IMR-90 (cell line): ENCODE measurements around the gene RAB19. TPM values are rescaled to one million over a fixed set of nuclear protein-coding genes. Genes with fewer than 3 reads are reported as not detected.
"Not testable (repeated sequence)": the region's sequence is repeated elsewhere in the genome, so short reads cannot be mapped to it uniquely, and the experiment has no call there.

ENCODE experiments used
- ATAC-seq: fragments of 200-7000 bp; cut with Tn5 transposase; 2 replicates; pipeline ENCODE4 v1.9.1; 2020; ENCODE audit warnings: low read depth, mild to moderate bottlenecking, moderate library complexity
- BruUV-seq: library from RNA; stranded (reverse); fragments of 400-500 nt; replicated peaks from 2 replicates; lab custom pipeline; 2021; lab: Mats Ljungman, UMichigan
- CTCF ChIA-PET: fragments of 300-600 bp; formaldehyde crosslinking; extraction: SDS; loops from one replicate; lab custom pipeline; 2021; ENCODE audit warnings: antibody characterized with exemption; lab: Yijun Ruan, JAX
- POLR2A ChIA-PET: fragments of 300-600 bp; sonication (Branson Sonifier 250); formaldehyde crosslinking; loops from one replicate; lab custom pipeline; 2022; ENCODE audit warnings: antibody characterized with exemption; ENCODE audit not compliant: unreplicated experiment; lab: Charles Lee
- DNase-seq: peaks from one replicate; pipeline ENCODE4 v3.0.0; 2013
- H2AFZ ChIP-seq: replicated peaks from 2 replicates; pipeline ENCODE3; 2013; ENCODE audit warnings: low read length, mild to moderate bottlenecking; ENCODE audit not compliant: poor library complexity
- H2AK5ac ChIP-seq: 2 replicates; pipeline ENCODE4 v1.6.1; 2013; ENCODE audit warnings: low read depth, low read length, inconsistent platforms
- H2AK9ac ChIP-seq: replicated peaks from 2 replicates; pipeline ENCODE3; 2013; ENCODE audit warnings: mild to moderate bottlenecking, low read depth, low read length, moderate library complexity; ENCODE audit not compliant: poor library complexity
- H2BK120ac ChIP-seq: 2 replicates; pipeline ENCODE4 v1.6.1; 2013; ENCODE audit warnings: low read depth, low read length, inconsistent platforms
- H2BK15ac ChIP-seq: 3 replicates; pipeline ENCODE4 v1.6.1; 2013; ENCODE audit warnings: low read depth, low read length, inconsistent platforms
- H2BK20ac ChIP-seq: 2 replicates; pipeline ENCODE4 v1.6.1; 2013; ENCODE audit warnings: low read depth, mild to moderate bottlenecking, inconsistent platforms, low read length, moderate library complexity
- H2BK5ac ChIP-seq: 2 replicates; pipeline ENCODE4 v1.6.1; 2013; ENCODE audit warnings: mild to moderate bottlenecking, low read depth, low read length, inconsistent platforms; ENCODE audit not compliant: poor library complexity, severe bottlenecking
- H3K14ac ChIP-seq: replicated peaks from 2 replicates; pipeline ENCODE4 v1.6.1; 2013; ENCODE audit warnings: low read depth, low read length, inconsistent platforms
- H3K18ac ChIP-seq: 2 replicates; pipeline ENCODE4 v1.6.1; 2013; ENCODE audit warnings: low read depth, low read length, control low read depth
- H3K23ac ChIP-seq: 2 replicates; pipeline ENCODE4 v1.6.1; 2013; ENCODE audit warnings: low read depth, low read length, inconsistent platforms
- H3K27ac ChIP-seq: 2 replicates; pipeline ENCODE4 v1.5.1; 2013; ENCODE audit warnings: mild to moderate bottlenecking, control low read depth, low read length; ENCODE audit not compliant: insufficient read depth
- H3K27me3 ChIP-seq: 2 replicates; pipeline ENCODE4 v1.6.1; 2013; ENCODE audit warnings: low read length; ENCODE audit not compliant: control insufficient read depth, insufficient read depth
- H3K36me3 ChIP-seq: 2 replicates; pipeline ENCODE4 v1.6.1; 2013; ENCODE audit warnings: low read length, mixed read lengths; ENCODE audit not compliant: control insufficient read depth, insufficient read depth
- H3K4ac ChIP-seq: 2 replicates; pipeline ENCODE4 v1.6.1; 2013; ENCODE audit warnings: low read depth, low read length, inconsistent platforms
- H3K4me1 ChIP-seq: 2 replicates; pipeline ENCODE4 v1.6.1; 2013; ENCODE audit warnings: low read length, mixed read lengths; ENCODE audit not compliant: control insufficient read depth, insufficient read depth
- H3K4me2 ChIP-seq: 2 replicates; pipeline ENCODE4 v1.6.1; 2013; ENCODE audit warnings: low read depth, mild to moderate bottlenecking, control low read depth, low read length, moderate library complexity
- H3K4me3 ChIP-seq: 2 replicates; pipeline ENCODE4 v1.5.1; 2013; ENCODE audit warnings: low read depth, mild to moderate bottlenecking, control low read depth, low read length, moderate library complexity; ENCODE audit not compliant: insufficient read depth
- H3K56ac ChIP-seq: 2 replicates; pipeline ENCODE4 v1.6.1; 2013; ENCODE audit warnings: low read length, inconsistent platforms; ENCODE audit not compliant: insufficient read depth; ENCODE audit errors: extremely low read depth
- H3K79me1 ChIP-seq, 2 experiments: 2 replicates each; pipeline ENCODE4 v1.6.1; 2013; ENCODE audit warnings: low read length in 2 of 2, inconsistent platforms in 1 of 2, low read depth in 1 of 2
- H3K9ac ChIP-seq: 2 replicates; pipeline ENCODE4 v1.6.1; 2013; ENCODE audit warnings: low read depth, low read length, control low read depth
- H3K9me1 ChIP-seq: 2 replicates; pipeline ENCODE4 v1.6.1; 2013; ENCODE audit warnings: low read length, inconsistent platforms; ENCODE audit not compliant: insufficient read depth
- H3K9me3 ChIP-seq: 2 replicates; pipeline ENCODE4 v1.6.1; 2013; ENCODE audit warnings: low read length; ENCODE audit not compliant: control insufficient read depth, insufficient read depth
- H4K20me1 ChIP-seq: 2 replicates; pipeline ENCODE4 v1.6.1; 2013; ENCODE audit warnings: low read length, inconsistent platforms; ENCODE audit not compliant: insufficient read depth
- H4K5ac ChIP-seq: 2 replicates; pipeline ENCODE4 v1.6.1; 2013; ENCODE audit warnings: mild to moderate bottlenecking, low read depth, low read length, control low read depth
- H4K8ac ChIP-seq, 2 experiments: 2 replicates each; pipeline ENCODE4 v1.6.1; 2013; ENCODE audit warnings: low read depth in 2 of 2, low read length in 2 of 2, control low read depth in 1 of 2, inconsistent platforms in 1 of 2
- H4K91ac ChIP-seq: 2 replicates; pipeline ENCODE4 v1.6.1; 2013; ENCODE audit warnings: low read depth, low read length, inconsistent platforms; ENCODE audit not compliant: insufficient read depth
- BHLHE40 ChIP-seq: fragments of 150-350 bp; IDR thresholded peaks from 2 replicates; pipeline ENCODE4 v1.6.1; 2016; ENCODE audit warnings: mild to moderate bottlenecking, low read depth, low read length
- CHD1 ChIP-seq: IDR thresholded peaks from 2 replicates; pipeline ENCODE4 v1.6.1; 2012; ENCODE audit warnings: low read depth, low read length, improper control_type of control experiment
- CTCF ChIP-seq: conservative IDR thresholded peaks from 2 replicates; pipeline ENCODE4 v1.5.1; 2012; ENCODE audit warnings: mild to moderate bottlenecking, low read depth, low read length, improper control_type of control experiment
- RAD21 ChIP-seq: IDR thresholded peaks from 2 replicates; pipeline ENCODE4 v1.6.1; 2012; ENCODE audit warnings: low read length, improper control_type of control experiment
- RCOR1 ChIP-seq: IDR thresholded peaks from 2 replicates; pipeline ENCODE4 v1.6.1; 2012; ENCODE audit warnings: mild to moderate bottlenecking, low read length, improper control_type of control experiment; ENCODE audit not compliant: insufficient replicate concordance
- SMC3 ChIP-seq: fragments of 150-350 bp; IDR thresholded peaks from 2 replicates; pipeline ENCODE4 v1.6.1; 2016; ENCODE audit warnings: low read depth, mild to moderate bottlenecking, antibody characterized with exemption, low read length, moderate library complexity
- WGBS, 2 experiments: methylation state at CpG; one replicate each; pipeline versions ENCODE4 v1.1.5 to v1.1.7; 2013; ENCODE audit warnings: missing lambda C conversion rate in 2 of 2; ENCODE audit not compliant: insufficient read length in 1 of 2; ENCODE audit errors: extremely low coverage in 2 of 2; 5-methylcytosine and 5-hydroxymethylcytosine counted together
- dilution Hi-C: fragments of 300-500 bp; cut with HindIII; formaldehyde crosslinking; loops from one replicate; pipeline ENCODE4 v1.14.3; 2018; ENCODE audit warnings: low sequenced_read_pairs; ENCODE audit not compliant: unreplicated experiment
- in situ Hi-C: fragments of 300-500 bp; cut with MboI; formaldehyde crosslinking; loops from 3 replicates; pipeline ENCODE4 v1.14.3; 2019; ENCODE audit warnings: low sequenced_read_pairs, inconsistent platforms, mixed read lengths
- intact Hi-C: fragments of 100-400 bp; cut with micrococcal nuclease; formaldehyde crosslinking; loops from 2 replicates; pipeline ENCODE4 v1.10.0; 2022
- polyA plus RNA-seq, 3 experiments: library from polyadenylated mRNA; depleted of rRNA; stranded (reverse); fragments of >200 nt; gene quantifications; 2 replicates each; pipeline ENCODE4 v1.2.3, GENCODE V29; 2012; ENCODE audit warnings: low replicate concordance in 1 of 3
- total RNA-seq: library from RNA; depleted of rRNA; stranded (reverse); fragments of >200 nt; gene quantifications from 2 replicates; pipeline ENCODE4 v1.2.3, GENCODE V29; 2012

RAB19 gene
- total and polyA plus RNA-seq, 2 of the 4 experiments (the other 2 are of a cell fraction), result not detected

GRCh38 chr7:140415361-140415760 is 11.5 kb downstream of the RAB19 start:
- H2AK9ac ChIP-seq, result no peak overlapping the region
- H3K4me1 ChIP-seq, result peaks cover 4% of the 10 kb centered on the region; the same call in 1 of the 2 replicates
- no peak overlapping the region for H3K14ac ChIP-seq
- no peak overlapping the region for H4K8ac ChIP-seq
- BruUV-seq, result no TSS peak
- CTCF ChIA-PET, result no interaction called here
- no peak overlapping the region for H3K4me2 ChIP-seq
- H2AK5ac ChIP-seq, result no peak overlapping the region
- dilution Hi-C loops (no loop called here), in situ Hi-C loops (no loop called here), intact Hi-C loops (no loop called here)
- no peak overlapping the region for H2BK20ac ChIP-seq
- no CpG with 5 or more reads among the region's 3 CpGs for WGBS, 2 experiments
- H3K9ac ChIP-seq, result no peak overlapping the region
- H3K23ac ChIP-seq, result no peak overlapping the region
- H3K27me3 ChIP-seq, result peaks cover 23% of the 10 kb centered on the region
- H2BK15ac ChIP-seq, result no peak overlapping the region
- no peaks in the 10 kb centered on the region for H3K36me3 ChIP-seq
- no peak overlapping the region for H4K5ac ChIP-seq
- no peak overlapping the region for H3K4ac ChIP-seq
- H3K4me3 ChIP-seq, result no peak overlapping the region
- no peak overlapping the region for H2BK5ac ChIP-seq
- H3K27ac ChIP-seq, result no peak overlapping the region
- DNase-seq (no peak), ATAC-seq (no peak)
- H3K9me3 ChIP-seq, result 0 out of 2 replicates have a peak, but pooled peaks cover 2% of the 10 kb centered on the region
- H3K9me1 ChIP-seq, result no peaks in the 10 kb centered on the region
- H2AFZ ChIP-seq, result no peak overlapping the region
- no peak overlapping the region for H4K91ac ChIP-seq
- no peak overlapping the region for H2BK120ac ChIP-seq
- TF ChIP-seq RAD21, result no peak
- TF ChIP-seq CTCF, result no peak
- TF ChIP-seq BHLHE40, result no peak
- TF ChIP-seq RCOR1, result no peak
- TF ChIP-seq SMC3, result no peak
- no peak for TF ChIP-seq CHD1
- no peaks in the 10 kb centered on the region for H4K20me1 ChIP-seq
- H3K18ac ChIP-seq, result no peak overlapping the region
- no peaks in the 10 kb centered on the region for H3K79me1 ChIP-seq
- no peak overlapping the region for H3K56ac ChIP-seq
- POLR2A ChIA-PET, result no interaction called here

- H2BK5ac ChIP-seq, in situ Hi-C loops, intact Hi-C loops, H3K18ac ChIP-seq, H3K9ac ChIP-seq, H4K8ac ChIP-seq, H2AK9ac ChIP-seq, H3K36me3 ChIP-seq, BruUV-seq, H4K91ac ChIP-seq, H2BK15ac ChIP-seq, H3K56ac ChIP-seq, H3K9me3 ChIP-seq, ATAC-seq, H2AFZ ChIP-seq, H4K20me1 ChIP-seq, H3K27ac ChIP-seq, H3K23ac ChIP-seq, H2AK5ac ChIP-seq, H3K79me1 ChIP-seq, dilution Hi-C loops, POLR2A ChIA-PET, H3K4me3 ChIP-seq, H3K4ac ChIP-seq, H4K5ac ChIP-seq, H3K9me1 ChIP-seq, DNase-seq, H2BK20ac ChIP-seq, H3K4me2 ChIP-seq, H2BK120ac ChIP-seq, CTCF ChIA-PET, H3K4me1 ChIP-seq, H3K14ac ChIP-seq: not testable (repeated sequence)
- H3K27me3 ChIP-seq, result peaks cover 26% of the 10 kb centered on the region
- WGBS, 2 experiments, result no CpG with 5 or more reads among the region's 9 CpGs
These were observed 12.0 kb downstream of the RAB19 start for GRCh38 chr7:140415816-140416215.
